HEK293T (cell line): ENCODE measurements around the gene OAT.

Source experiments
- ARNT ChIP-seq: fragments of 450-650 bp; IDR thresholded peaks from 2 replicates; pipeline ENCODE4 v1.6.1; 2017; ENCODE audit warnings: mild to moderate bottlenecking
- BHLHE40 ChIP-seq: fragments of 450-650 bp; IDR thresholded peaks from 2 replicates; pipeline ENCODE4 v1.6.1; 2016; ENCODE audit warnings: mild to moderate bottlenecking, moderate library complexity, borderline replicate concordance
- ELF4 ChIP-seq: fragments of 450-650 bp; IDR thresholded peaks from 2 replicates; pipeline ENCODE4 v1.6.1; 2017; ENCODE audit warnings: antibody characterized with exemption
- FOXA1 ChIP-seq: fragments of 450-650 bp; IDR thresholded peaks from 2 replicates; pipeline ENCODE4 v1.6.1; 2016; ENCODE audit warnings: mild to moderate bottlenecking
- FOXM1 ChIP-seq: fragments of 450-650 bp; IDR thresholded peaks from 2 replicates; pipeline ENCODE4 v1.6.1; 2017; ENCODE audit warnings: mild to moderate bottlenecking, borderline replicate concordance
- HDGF ChIP-seq: fragments of 450-650 bp; IDR thresholded peaks from 2 replicates; pipeline ENCODE4 v1.6.1; 2017; ENCODE audit warnings: antibody characterized with exemption, borderline replicate concordance
- LEF1 ChIP-seq: fragments of 450-650 bp; IDR thresholded peaks from 2 replicates; pipeline ENCODE4 v1.6.1; 2017; ENCODE audit warnings: mild to moderate bottlenecking, borderline replicate concordance
- SP1 ChIP-seq: fragments of 450-650 bp; IDR thresholded peaks from 2 replicates; pipeline ENCODE4 v1.6.1; 2017
- SUZ12 ChIP-seq: fragments of 450-650 bp; IDR thresholded peaks from 2 replicates; pipeline ENCODE4 v1.6.1; 2016; ENCODE audit warnings: mild to moderate bottlenecking
- TARDBP ChIP-seq: fragments of 450-650 bp; IDR thresholded peaks from 2 replicates; pipeline ENCODE4 v1.6.1; 2016
- ZNF384 ChIP-seq: fragments of 450-650 bp; IDR thresholded peaks from 2 replicates; pipeline ENCODE4 v1.6.1; 2016

DNA sequence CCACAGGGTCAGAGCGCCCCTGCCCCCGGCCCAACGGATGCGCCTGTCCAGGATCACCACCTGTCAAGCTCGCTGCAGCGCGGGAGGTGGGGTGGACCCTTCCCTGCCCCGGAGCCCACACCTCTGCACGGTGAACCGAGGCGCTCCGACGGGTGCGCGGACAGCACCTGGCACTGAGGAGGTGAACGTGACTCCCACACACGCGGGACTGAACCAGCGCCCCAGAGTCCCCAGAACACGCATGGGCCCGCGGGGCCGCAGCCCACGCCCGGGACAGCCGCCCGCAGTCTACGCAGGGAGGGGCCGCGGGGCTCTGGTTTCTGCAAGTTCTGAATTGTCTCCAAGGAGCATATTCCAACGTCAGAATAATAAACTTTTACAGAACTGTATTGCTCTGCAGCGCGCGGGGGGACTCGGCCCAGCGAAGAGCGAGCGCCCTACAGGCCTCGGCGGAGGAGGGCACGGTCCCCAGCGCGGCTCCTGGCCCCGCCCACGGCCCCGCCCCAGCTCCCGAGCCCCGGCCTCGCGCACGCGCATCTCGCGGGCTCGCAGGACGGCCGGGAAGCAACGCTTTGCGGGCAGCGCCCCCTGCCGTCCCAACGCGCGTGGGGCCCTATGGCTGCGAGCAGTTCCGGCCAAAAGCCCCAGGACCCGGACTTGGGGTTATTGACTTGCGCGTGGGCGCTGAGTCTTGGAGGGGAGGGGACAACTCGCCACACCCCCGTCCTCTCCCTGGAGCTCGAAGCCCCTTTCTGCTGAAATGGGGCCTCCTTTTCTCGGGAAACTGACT lies 29.7 kb downstream of the OAT start:
- TF ChIP-seq FOXA1 (no peak), LEF1 (no peak), SUZ12 (no peak), TARDBP (no peak), ARNT (no peak; the same call in 1 of the 2 replicates), FOXM1 (no peak), ZNF384 (no peak), SP1 (no peak), BHLHE40 (no peak), HDGF (no peak), ELF4 (no peak)
